DOHH2 (cell line): ENCODE results near the gene CNGA1.

Experiments used
- H3F3A ChIP-seq: fragments of 200-600 bp; sonication (generic), shearing (Covaris generic); 2 replicates; pipeline ENCODE4 v1.6.0; 2016; ENCODE audit warnings: antibody characterized with exemption, mild to moderate bottlenecking; ENCODE audit not compliant: control insufficient read depth, insufficient read depth
- H3K27ac ChIP-seq: fragments of 200-600 bp; sonication (generic); 2 replicates; pipeline ENCODE4 v1.5.1; 2014; ENCODE audit warnings: low read depth, mild to moderate bottlenecking, low read length, moderate library complexity
- H3K27me3 ChIP-seq: fragments of 200-600 bp; sonication (generic); 2 replicates; pipeline ENCODE4 v1.6.1; 2014; ENCODE audit warnings: mild to moderate bottlenecking, low read length, mixed read lengths; ENCODE audit not compliant: control insufficient read depth
- H3K36me3 ChIP-seq: fragments of 200-600 bp; sonication (generic); 2 replicates; pipeline ENCODE4 v1.6.1; 2014; ENCODE audit warnings: mild to moderate bottlenecking, low read length, moderate library complexity, mixed read lengths; ENCODE audit not compliant: control insufficient read depth
- H3K4me1 ChIP-seq: fragments of 200-600 bp; sonication (generic); 2 replicates; pipeline ENCODE4 v1.6.1; 2014; ENCODE audit warnings: mild to moderate bottlenecking, low read length, mixed read lengths; ENCODE audit not compliant: control insufficient read depth
- H3K4me2 ChIP-seq: fragments of 200-600 bp; sonication (generic); 2 replicates; pipeline ENCODE4 v1.6.0; 2014; ENCODE audit warnings: mild to moderate bottlenecking, low read length, moderate library complexity
- H3K4me3 ChIP-seq: fragments of 200-600 bp; sonication (generic); 2 replicates; pipeline ENCODE4 v1.5.1; 2014; ENCODE audit warnings: mild to moderate bottlenecking, low read length, mixed read lengths
- H3K79me2 ChIP-seq: fragments of 200-600 bp; sonication (generic); 2 replicates; pipeline ENCODE4 v1.6.1; 2014; ENCODE audit warnings: mild to moderate bottlenecking, low read length, mixed read lengths; ENCODE audit not compliant: control insufficient read depth
- H3K9me2 ChIP-seq: fragments of 200-600 bp; sonication (generic); replicated peaks from 2 replicates; pipeline ENCODE4 v1.6.1; 2014; ENCODE audit warnings: mild to moderate bottlenecking, low read length, mixed read lengths; ENCODE audit not compliant: control insufficient read depth
- H3K9me3 ChIP-seq: fragments of 200-600 bp; sonication (generic); 2 replicates; pipeline ENCODE4 v1.6.1; 2014; ENCODE audit warnings: antibody characterized with exemption, low read length, mixed read lengths; ENCODE audit not compliant: control insufficient read depth, insufficient read depth
- H4K20me1 ChIP-seq: fragments of 200-600 bp; sonication (generic); 2 replicates; pipeline ENCODE4 v1.6.0; 2014; ENCODE audit warnings: low read depth, mild to moderate bottlenecking, antibody characterized with exemption, low read length, moderate library complexity; ENCODE audit not compliant: control insufficient read depth, insufficient read depth
- CTCF ChIP-seq: fragments of 200-600 bp; sonication (generic); IDR thresholded peaks from one replicate; pipeline ENCODE4 v1.5.1; 2014; ENCODE audit warnings: antibody characterized with exemption, mild to moderate bottlenecking, low read depth, low read length; ENCODE audit not compliant: poor library complexity, severe bottlenecking
- EZH2phosphoT487 ChIP-seq: fragments of 200-600 bp; sonication (generic); IDR thresholded peaks from 2 replicates; pipeline ENCODE4 v1.6.1; 2017; ENCODE audit warnings: borderline replicate concordance, mild to moderate bottlenecking, antibody characterized with exemption, low read length, moderate library complexity, mixed read lengths

CNGA1 gene

GRCh38 chr4:48058617-48059530 is 42.4 kb upstream of the CNGA1 start:
- no peaks in the 10 kb centered on the region for H3F3A ChIP-seq
- H3K9me2 ChIP-seq, result no peaks in the 10 kb centered on the region
- no peaks in the 10 kb centered on the region for H4K20me1 ChIP-seq

GRCh38 chr4:48051078-48051477 is 34.6 kb upstream of the CNGA1 start:
- Histone ChIP-seq H3K4me2 (no peak overlapping the region), H3K36me3 (no peaks in the 10 kb centered on the region), H4K20me1 (no peaks in the 10 kb centered on the region), H3K79me2 (no peaks in the 10 kb centered on the region), H3K27me3 (no peaks in the 10 kb centered on the region), H3K4me3 (no peak overlapping the region), H3F3A (no peaks in the 10 kb centered on the region), H3K27ac (no peak overlapping the region), H3K9me2 (no peaks in the 10 kb centered on the region), H3K9me3 (no peaks in the 10 kb centered on the region), H3K4me1 (peaks cover 41% of the 10 kb centered on the region)
- TF ChIP-seq EZH2phosphoT487, result no peak
- no peak for TF ChIP-seq CTCF

More at GRCh38 chr4:48058617-48059530, 42.4 kb upstream of the CNGA1 start:
- no peaks in the 10 kb centered on the region for H3K79me2 ChIP-seq
- no peaks in the 10 kb centered on the region for H3K9me3 ChIP-seq
- no peaks in the 10 kb centered on the region for H3K36me3 ChIP-seq
- TF ChIP-seq CTCF, result no peak
- no peak for TF ChIP-seq EZH2phosphoT487
- H3K27me3 ChIP-seq, result no peaks in the 10 kb centered on the region
- no peak overlapping the region for H3K4me2 ChIP-seq
- H3K4me3 ChIP-seq, result no peak overlapping the region
- H3K27ac ChIP-seq, result no peak overlapping the region
- no peaks in the 10 kb centered on the region for H3K4me1 ChIP-seq

GRCh38 chr4:48049483-48049882 is 33.0 kb upstream of the CNGA1 start:
- Histone ChIP-seq H3K79me2 (no peaks in the 10 kb centered on the region), H3F3A (no peaks in the 10 kb centered on the region), H3K4me2 (no peak overlapping the region), H3K9me2 (no peaks in the 10 kb centered on the region), H3K27me3 (no peaks in the 10 kb centered on the region), H4K20me1 (no peaks in the 10 kb centered on the region), H3K4me1 (peaks cover 57% of the 10 kb centered on the region), H3K9me3 (no peaks in the 10 kb centered on the region), H3K4me3 (no peak overlapping the region), H3K27ac (no peak overlapping the region), H3K36me3 (no peaks in the 10 kb centered on the region)
- TF ChIP-seq CTCF (no peak), EZH2phosphoT487 (no peak)
